Pons (tissue), 1 donor: ENCODE results near the gene SPON1.
"Not testable (repeated sequence)": the region's sequence is repeated elsewhere in the genome, so short reads cannot be mapped to it uniquely, and the experiment has no call there.

ENCODE experiments used
- DNase-seq: peaks from one replicate; pipeline ENCODE4 v3.0.0-alpha.2; 2016; ENCODE audit warnings: low spot score

SPON1 gene

DNA sequence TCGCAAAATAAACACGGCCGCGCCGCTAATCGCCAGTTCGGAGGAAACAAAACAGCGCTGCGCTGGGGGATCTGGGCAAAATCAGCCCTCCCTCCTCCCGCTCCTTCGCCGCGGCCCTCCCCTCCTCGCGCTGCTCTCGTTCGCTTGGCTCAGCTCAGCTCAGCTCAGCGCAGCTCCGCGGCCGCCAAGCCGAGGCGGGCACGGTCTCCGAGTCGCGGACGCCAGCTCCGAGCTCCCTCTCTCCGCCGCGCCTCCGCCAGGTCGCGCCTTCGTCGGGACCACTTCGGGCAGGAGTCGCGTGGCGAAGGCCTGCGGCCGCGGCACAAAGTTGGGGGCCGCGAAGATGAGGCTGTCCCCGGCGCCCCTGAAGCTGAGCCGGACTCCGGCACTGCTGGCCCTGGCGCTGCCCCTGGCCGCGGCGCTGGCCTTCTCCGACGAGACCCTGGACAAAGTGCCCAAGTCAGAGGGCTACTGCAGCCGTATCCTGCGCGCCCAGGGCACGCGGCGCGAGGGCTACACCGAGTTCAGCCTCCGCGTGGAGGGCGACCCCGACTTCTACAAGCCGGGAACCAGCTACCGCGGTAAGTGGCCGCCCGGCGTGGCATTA is at the start of gene SPON1:
Gene SPON1, plus strand, starts transcription at position 162 of the 607 bp plus-strand sequence. Its CDS starts 182 bp downstream, at position 344.
- DNase-seq = no peak

DNA sequence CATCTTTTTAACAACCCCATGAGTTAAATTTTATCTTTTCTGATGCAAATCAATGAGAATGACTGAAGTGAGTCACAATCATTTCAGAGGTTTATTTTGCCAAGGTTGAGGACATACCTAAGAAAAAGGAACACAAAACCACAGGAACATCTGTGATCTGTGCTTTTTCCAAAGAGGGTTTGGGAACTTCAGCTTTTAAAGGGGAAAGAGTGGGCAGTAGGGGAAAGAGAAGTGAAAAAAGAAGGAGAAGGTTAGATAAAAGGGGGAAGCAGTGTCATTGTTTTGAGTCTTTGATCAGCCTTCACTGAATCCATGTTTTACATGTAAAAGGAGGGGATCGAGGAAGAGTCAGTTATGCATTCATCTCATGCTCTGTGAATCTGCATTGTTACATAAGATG is 45.3 kb upstream of the SPON1 start:
- no peak for DNase-seq

DNA sequence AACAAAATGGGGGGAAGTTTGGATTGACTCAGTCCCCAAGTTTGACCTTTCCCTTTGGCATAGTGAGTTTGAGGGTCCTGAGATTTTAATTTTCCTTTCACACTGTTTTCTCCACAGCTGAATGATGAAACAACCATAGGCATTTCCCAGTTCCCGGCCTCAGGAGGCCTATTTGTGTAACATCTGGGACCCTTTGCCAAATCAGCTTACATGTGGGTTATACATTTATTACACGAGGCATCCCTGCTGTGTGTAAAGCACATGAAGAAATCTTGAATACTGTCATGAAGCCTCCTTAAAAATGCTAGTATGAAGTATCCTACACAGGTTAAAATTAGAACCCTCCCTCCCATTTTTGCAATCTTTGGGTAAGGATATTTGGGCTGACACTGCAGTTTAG is 44.6 kb upstream of the SPON1 start:
- DNase-seq = no peak

DNA sequence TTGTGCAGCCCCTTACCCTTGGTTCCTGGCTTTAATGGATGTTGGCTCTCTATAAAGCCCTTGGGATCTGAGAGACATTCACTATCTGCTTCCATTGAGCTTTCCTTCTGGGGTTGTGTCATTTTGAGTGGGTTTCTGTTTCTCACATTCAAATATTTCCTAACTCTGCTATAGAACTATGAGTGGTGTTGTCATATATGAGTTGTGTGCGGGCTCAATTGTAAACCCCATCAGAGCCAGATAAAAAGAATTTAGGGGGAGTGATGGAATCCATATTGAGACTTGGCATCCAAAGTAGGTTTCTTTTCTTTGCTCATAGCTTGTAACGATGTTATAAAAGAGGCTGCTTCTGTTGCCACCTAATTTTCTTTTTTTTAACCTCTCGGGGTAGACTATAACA is 41.8 kb upstream of the SPON1 start:
- DNase-seq = no peak

DNA sequence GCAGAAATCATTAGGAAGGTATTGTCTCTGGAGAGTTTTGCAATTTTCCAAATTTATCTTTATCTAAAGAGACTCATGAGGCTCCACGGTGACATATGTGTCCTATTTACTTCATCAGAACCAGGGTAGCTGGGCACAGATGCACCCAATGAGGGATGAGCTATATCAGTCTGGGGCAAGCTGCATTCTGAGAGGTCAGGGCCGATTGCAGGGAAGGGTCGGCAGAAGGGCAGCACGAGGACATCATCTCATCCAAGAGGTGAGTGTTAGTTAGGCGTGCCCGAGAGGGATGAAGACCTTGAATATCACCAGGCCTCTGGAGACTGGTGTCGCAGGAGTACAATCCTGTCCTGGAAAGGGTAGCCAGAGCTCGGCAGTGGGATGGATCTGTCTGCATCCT is 41.0 kb upstream of the SPON1 start:
- no peak for DNase-seq

DNA sequence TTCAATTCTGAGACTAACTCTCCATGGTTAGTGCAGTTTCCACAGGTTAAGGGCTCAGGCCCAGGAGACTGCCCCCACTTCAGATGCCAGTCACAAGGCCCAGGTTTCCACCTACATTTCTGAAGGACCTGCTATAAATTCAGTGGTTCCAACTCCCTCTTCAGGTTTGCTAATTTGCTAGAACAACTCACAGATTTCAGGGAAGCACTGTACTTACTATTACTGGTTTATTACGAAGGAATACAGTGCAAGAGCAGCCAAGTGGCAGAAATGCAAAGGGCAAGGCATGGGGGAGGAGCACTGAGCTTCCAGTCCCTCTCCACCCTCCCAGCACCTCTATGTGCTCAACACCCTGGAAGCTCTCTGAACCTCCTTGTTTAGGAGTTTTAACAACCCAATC is 39.3 kb upstream of the SPON1 start:
- DNase-seq = no peak

DNA sequence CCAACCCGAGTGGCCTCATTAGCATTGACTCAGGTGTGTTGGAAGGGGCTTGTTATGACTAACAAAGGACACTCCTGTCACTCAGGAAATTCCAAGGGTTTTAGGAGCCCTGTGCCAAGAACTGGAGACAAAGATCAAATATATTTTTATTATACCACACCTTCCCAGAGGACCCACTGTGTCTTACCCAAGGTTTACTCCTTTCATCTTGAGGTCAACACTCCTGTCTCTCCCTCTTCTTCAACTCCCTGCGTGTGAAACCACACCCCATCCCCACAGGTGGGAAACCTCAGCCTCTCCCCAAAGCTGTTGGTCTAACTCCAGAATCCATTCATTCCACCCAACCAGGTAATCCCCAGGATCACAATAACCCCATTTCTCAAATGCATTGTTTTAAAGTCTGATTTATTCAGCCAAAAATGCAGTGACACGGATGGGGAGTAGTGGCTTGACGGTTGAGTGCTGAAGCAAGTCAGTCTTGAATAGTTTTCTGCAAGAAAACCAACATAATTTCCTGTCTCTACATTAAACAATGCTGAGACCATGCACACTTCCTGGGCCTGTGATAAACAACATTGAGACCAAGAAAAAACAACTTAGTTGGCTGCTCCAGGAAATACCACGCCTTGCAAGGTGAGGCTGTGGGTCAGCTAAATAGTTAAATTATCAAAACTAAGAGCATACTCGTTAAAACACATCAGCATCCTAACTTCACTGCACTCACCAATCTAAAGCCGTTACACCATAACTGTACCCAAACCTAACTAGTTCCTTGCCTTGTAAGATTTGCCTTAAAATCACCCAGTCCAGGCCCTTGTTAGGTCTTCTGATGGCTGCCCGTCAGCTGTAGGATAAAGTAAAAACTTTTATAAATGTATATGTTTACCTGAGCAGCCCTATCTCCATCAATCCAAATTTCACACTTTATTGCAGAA is 38.5 kb upstream of the SPON1 start:
- no peak for DNase-seq

DNA sequence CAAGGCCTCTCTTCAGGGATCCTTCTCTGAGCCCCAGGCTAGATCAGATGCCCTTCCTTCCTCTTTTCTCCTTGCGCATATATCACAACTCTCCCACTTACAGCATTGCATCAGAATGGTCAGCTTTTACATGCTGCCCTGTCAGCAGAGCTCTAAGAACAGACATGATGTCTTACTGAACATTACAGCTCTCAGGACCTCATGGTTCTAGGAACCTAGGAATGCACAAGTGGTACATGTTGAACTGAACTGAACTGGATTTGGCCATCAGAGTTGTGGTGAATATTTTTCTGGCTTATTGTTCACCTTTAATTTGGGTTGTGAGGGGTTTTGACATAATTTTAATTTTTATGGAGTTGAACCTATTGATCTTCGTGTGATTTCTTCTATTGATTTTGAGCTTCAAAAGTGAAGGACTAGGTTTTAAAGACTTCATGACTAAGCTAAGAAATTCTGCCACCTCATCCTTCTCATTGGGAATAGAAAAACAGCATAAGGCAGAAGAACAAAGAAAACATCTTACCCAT is 37.7 kb upstream of the SPON1 start:
- peak; percentile 77 for DNase-seq

DNA sequence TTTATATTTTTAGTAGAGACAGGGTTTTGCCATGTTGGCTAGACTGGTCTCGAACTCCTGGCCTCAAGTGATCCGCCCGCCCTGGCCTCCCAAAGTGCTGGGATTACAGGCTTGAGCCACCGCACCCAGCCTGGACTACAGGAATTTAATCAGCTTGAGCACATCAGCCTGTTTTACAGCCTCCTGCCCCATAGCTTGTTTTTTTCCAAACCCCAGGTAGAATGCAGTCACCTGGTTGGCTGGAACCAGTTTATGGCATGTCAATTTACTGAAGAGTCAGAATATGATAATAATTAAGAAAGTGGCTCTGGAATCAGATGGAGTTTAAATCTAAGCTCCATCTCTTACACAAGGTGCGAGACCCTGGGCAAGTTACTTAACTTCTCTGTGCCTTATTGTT is 36.2 kb upstream of the SPON1 start:
- DNase-seq = not testable (repeated sequence)

DNA sequence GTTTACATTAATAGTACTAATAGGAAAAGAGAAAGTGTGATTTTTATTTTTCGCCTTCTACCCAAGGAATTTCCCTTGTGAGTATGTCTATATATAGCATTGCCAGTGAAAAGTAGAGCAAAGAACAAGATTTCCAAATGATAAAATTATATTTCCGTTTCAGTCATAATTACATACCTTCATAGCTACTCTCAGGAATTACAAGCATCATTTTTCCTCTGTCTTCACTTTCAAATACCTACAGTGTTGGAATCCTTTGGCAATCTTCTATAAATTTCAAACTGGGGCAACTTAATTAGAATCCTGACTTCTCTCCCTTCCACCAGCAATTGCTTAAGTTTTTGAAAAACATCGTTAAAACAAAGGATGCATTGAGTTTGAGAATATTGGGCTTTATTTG is 35.5 kb upstream of the SPON1 start:
- no peak for DNase-seq

DNA sequence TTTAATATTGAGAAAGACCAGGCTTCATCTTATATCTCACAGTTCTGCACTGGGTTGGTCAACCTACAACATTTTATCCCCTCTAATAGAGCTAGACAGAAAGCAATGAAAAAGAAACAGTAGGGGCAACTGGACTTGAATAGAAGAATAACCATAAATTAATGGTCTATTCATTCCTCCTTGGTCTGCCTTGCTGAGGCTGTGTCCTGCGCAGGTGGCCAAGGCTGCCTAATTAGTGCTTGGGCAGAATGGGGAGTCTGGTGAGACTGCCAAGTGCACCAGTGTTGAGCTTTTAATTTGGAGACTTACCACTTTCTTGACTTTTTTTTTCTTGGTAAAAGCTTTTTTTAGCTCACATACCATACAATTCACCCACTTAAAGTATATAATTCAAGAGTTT is 35.0 kb upstream of the SPON1 start:
- DNase-seq = no peak

DNA sequence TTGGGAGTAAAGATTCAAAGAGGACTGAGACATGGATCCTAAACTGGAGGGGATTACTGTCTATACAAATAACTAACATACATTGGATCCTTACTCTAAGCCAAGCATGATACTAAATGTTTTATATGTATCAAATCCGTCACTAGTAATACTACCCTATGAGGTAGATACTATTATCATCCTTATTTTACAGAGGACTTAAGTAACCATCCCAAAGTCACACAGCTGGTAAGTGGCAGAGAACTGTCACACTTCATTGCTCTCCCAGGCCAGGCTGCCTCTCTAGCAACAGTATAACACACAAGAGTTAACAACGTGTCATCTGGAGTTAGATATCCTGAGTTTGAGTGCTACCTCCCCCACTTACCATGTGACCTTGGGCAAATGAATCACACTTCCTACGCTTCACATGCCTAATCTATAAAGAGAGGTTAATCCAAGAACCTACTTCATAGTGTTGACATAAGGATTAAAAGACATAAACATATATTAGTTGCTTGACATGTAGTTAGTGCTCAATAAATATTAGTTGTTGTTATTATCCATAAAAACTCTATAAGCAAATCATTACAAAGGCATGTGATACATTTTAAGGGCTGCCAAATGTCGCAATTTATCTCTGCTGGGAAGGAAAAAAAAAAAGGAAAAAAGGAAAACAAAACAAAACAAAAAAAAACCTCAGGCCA is 33.8 kb upstream of the SPON1 start:
- no peak for DNase-seq

DNA sequence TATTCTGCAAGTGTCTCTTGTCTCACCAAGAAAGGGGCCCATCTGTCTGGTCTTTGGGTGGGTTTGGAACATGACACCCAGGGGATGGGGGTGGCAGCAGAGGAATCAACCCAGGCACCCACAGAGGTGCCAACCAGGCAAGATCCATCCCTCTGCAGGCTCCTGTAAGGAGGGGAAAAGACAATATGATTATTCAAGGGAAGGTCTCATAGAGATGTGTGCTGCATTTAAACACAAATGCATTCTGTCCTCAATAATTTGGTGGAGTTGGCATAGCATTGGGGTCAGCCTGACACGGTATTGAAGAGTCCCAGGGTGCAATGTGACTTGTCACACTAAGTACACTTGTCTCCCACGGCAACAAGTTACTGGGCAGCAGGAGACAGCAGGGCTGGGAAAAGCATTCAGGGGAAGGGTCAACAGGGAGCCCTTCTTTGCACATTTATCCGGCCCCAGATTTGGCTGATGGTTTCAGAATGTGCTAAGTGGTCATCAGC is 33.1 kb upstream of the SPON1 start:
- DNase-seq = peak; percentile 64

DNA sequence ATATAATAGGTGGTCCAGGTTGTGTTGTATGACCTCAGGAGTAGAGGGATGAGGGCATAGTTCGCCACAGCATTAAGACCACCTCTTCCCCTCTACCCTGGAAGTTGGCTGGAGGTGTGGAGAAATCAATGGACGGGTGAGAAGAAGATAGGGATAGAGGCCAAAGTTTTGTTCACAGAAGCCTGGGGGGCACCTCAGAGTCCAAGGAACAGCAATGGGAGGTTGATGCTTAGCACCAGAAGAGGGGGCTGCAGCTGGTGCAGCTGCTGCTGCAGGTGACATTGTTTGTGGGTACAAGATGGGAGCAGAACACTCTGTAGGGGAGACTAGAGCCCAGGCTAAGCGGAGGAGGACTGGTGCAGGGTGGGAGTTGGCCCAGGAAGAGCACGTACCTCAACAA is 31.2 kb upstream of the SPON1 start:
- no peak for DNase-seq

DNA sequence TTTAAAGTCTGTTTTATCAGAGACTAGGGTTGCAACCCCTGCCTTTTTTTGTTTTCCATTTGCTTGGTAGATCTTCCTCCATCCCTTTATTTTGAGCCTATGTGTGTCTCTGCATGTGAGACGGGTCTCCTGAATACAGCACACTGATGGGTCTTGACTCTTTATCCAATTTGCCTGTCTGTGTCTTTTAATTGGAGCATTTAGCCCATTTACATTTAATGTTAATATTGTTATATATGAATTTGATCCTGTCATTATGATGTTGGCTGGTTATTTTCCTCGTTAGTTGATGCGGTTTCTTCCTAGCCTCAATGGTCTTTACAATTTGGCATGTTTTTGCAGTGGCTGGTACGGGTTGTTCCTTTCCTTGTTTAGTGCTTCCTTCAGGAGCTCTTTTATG is 25.4 kb upstream of the SPON1 start:
- DNase-seq = not testable (repeated sequence)

DNA sequence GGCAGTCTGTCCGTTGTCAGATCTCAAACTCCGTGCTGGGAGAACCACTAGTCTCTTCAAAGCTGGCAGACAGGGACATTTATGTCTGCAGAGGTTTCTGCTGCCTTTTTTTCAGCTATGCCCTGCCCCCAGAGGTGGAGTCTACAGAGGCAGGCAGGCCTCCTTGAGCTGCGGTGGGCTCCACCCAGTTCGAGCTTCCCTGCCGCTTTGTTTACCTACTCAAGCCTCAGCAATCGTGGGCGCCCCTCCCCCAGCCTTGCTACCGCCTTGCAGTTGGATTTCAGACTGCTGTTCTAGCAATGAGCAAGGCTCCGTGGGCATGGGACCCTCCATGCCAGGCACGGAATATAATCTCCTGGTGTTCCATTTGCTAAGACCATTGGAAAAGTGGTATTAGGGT is 23.7 kb upstream of the SPON1 start:
- DNase-seq = not testable (repeated sequence)

DNA sequence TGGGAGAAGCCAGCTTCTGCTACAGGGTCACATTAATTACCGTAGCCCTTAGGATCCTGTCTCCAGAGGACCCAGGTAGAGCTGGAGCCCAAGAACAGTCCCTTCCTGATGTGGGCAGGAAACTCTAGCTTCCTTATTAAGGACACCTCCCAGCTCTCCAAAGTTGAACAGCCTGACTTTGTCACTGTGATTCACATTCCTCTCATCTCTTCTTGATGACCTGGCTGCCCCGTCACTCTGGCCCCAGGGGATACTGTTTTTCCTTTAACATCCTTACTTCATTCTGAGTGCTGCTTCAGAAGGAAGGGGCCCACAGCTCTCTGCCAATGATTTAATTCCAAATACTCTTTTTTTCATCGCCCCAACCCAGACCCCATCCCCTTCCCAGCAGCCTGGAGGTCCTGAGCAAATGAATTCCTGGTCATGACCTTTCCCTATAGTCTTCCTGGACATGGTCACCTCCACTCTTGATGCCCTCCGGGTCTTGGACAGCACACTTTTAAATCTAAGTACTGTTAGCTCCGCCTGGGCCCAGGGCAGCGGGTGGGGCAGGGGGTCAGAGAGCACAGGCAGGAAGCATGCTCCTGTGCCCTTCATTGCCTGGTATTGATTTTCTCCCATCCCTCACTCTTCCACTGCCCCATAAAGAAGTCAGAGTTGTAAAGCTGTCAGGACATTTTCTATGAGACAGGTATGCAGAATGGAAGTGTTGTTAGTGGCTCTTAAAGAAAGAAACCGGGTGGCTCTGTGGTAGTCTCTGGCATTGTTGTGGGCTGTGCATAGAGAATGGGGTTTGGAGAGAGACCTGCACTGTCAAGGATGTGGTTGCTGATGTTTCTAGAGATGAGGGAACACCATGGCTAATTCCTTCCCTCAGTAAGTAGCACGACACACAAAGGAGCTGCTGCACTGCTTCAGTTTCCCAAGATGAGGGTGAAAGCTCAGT is 22.3 kb upstream of the SPON1 start:
- no peak for DNase-seq

DNA sequence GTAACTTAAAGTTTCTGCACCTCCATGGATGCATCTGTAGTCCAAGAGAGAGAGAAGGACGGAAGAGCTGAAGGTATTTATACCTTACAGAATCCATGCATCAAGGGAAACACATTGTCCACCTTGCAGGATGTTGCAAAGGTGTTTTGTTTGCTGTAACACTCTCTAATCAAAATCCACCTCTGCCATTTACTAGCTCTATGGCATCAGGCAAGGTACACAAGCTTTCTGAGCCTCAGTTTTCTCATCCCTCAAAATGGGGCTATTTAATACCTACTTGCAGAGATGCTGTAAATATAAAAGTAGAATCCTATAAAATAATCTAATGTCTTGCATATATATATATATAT is 21.6 kb upstream of the SPON1 start:
- no peak for DNase-seq

DNA sequence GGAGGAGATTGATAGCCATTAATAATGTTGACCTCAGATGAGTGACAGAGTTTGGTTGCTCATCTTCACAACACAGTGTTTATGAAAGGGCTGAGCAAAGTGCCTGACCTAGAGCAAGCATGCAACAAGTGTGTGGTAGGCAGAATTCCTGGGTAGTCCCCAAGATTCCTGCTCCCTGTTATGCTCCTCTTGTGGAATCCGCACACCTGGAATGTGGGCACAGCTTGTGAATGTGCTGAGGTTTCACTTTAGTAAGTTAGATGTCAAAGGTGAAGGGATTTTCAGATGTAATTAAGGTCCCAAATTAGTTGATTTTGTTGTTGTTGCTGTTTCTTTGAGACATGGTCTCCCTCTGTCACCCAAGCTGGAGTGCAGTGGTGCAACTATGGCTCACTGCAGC is 20.7 kb upstream of the SPON1 start:
- DNase-seq = no peak

DNA sequence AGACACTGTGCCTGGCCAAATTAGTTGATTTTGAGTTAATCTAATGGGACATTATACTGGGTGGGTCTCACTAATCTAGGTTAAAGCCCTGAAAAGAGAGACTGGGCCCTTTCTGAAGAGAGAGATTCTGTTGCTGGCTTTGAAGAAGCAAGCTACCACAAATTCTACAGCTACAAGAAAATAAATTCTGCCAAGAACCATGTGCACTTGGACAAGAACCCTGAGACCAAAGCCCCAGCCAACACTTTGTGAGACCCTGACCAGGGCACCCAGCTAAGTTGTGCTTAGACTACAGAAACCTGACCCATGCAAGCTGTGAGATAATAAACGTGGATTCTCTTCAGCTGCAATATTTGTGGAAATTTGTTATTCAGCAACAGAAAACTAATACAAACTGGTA is 20.1 kb upstream of the SPON1 start:
- no peak for DNase-seq

DNA sequence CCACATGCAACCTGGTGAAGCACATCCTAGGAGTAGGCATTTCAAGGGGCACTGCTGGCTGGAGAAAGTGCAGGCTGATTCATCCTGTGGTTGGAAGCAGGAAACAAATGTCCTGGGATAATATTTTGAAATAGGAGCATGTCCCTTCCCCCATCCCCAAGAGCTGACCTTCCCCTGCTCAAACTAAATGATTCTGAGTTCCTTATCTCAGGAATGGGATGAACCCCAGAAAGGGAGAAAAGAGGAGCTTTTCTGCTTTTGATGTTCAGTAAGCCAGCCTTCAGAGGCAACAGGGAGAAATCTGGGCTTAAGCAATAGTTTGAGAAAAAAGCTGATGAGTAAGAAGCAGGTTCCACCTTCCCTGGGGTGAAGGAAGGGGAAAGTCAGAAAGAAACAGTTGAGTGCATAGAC is 19.5 kb upstream of the SPON1 start:
- DNase-seq = no peak

DNA sequence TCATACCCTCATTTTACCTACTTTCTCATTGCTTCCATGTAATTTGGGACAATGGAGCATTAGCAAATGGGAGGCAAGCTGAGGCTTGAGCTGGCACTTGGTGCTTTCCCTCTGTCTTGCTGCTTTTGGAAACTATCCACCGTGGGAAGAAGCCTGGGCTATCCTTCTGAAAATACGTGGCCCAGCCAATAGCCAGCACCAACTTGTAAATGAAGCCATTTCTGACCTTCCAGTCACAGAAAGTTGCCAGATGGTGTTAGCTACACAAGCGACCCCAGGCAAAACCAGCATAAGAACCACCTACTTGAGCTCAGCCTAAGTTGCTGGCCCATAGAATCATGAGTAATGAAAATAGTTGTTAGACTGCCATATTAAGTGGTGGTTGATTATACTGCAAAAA is 18.5 kb upstream of the SPON1 start:
- DNase-seq = no peak
